ENCODE data around the gene KCNIP4. TPM values are rescaled to one million over a fixed set of nuclear protein-coding genes. Genes with fewer than 3 reads are reported as not detected.

Gene KCNIP4
- total RNA-seq, 1 donor: 1.7 TPM

DNA sequence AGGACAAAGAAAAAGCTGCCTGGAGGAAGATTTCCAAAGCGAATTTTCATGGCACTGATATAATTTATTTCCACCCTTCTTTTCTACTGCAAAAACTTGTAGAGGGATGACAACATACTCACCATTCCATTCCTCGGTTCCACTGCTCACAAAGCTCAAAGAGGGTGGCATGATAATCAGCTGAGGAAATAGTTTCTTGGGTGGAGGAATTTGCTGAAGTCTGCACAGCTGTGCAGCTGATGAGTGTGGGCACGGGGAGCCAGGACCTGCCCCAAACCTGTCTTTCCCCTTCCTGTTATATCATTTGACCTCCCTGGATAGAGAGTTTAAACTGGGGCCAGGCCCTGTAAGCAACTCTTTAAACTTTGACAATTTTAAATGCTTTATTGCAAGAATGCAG lies 1087.7 kb downstream of the KCNIP4 start:
- no peak for DNase-seq (ENCODE audit: low read depth)
- H3K4me3 ChIP-seq (ENCODE audit: low read depth, low read length): no peak overlapping the region
- TF ChIP-seq CTCF (IDR thresholded peaks at IDR 0.05; ENCODE audit: insufficient read depth, low read length): no peak

DNA sequence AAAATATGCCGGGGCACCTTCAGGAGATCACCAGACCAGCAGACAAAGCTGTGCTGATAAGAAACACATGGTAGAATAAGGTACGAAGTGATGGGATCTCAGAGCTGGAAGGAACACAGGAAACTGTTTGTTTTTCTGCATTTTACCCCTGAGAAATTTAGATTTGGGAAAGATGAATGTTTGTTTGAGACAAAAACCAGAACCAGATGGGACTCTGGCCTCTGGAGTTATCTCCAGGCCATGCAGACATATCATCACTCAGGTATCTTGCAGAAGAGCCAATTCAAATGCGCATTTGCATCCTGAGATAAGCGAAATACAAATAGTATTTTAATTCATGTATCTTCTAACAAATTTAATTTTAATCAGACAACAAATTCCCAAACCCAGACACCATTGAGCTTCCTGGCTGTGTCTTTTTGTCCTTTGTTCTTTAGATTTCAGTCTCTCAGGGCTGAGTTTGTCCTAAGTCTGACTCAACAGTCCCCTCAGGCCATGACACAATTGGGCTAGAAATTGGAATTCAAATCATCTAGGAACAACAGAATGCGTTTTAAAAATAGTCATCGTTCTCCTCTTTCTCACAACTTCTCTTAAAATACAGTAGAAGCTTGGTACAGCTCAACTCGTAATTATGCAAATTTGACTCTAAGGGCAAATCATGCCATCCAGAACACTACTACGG lies 1089.3 kb downstream of the KCNIP4 start:
- H3K4me3 ChIP-seq (ENCODE audit: low read depth, low read length): no peak overlapping the region
- no peak for DNase-seq (ENCODE audit: low read depth)
- TF ChIP-seq CTCF (IDR thresholded peaks at IDR 0.05; ENCODE audit: insufficient read depth, low read length): no peak

- TF ChIP-seq CTCF (IDR thresholded peaks at IDR 0.05; ENCODE audit: insufficient read depth, low read length): no peak
- H3K4me3 ChIP-seq (ENCODE audit: low read depth, low read length): no peak overlapping the region
- no peak for DNase-seq (ENCODE audit: low read depth)
Observed at GRCh38 chr4:20857081-20857480, 1091.5 kb downstream of the KCNIP4 start.

GRCh38 chr4:20847124-20847747 lies 1101.3 kb downstream of the KCNIP4 start:
- no peak for DNase-seq (ENCODE audit: low read depth)
- TF ChIP-seq CTCF (IDR thresholded peaks at IDR 0.05; ENCODE audit: insufficient read depth, low read length): no peak
- no peak overlapping the region for H3K4me3 ChIP-seq (ENCODE audit: low read depth, low read length)

GRCh38 chr4:20844311-20844710 lies 1104.3 kb downstream of the KCNIP4 start:
- no peak overlapping the region for H3K4me3 ChIP-seq (ENCODE audit: low read depth, low read length)
- no peak for TF ChIP-seq CTCF (IDR thresholded peaks at IDR 0.05; ENCODE audit: insufficient read depth, low read length)
- no peak for DNase-seq (ENCODE audit: low read depth)

GRCh38 chr4:20840648-20841190 lies 1107.9 kb downstream of the KCNIP4 start:
- TF ChIP-seq CTCF (IDR thresholded peaks at IDR 0.05; ENCODE audit: insufficient read depth, low read length): no peak
- H3K4me3 ChIP-seq (ENCODE audit: low read depth, low read length): no peak overlapping the region
- DNase-seq (ENCODE audit: low read depth): no peak
